B cell (primary cell): Measurements from ENCODE around the gene HPS1. TPM values are rescaled to one million over a fixed set of nuclear protein-coding genes. Genes with fewer than 3 reads are reported as not detected.

Experiments used
- ATAC-seq: fragments of 200-7000 bp; cut with Tn5 transposase; one replicate; pipeline ENCODE4 v1.10.0; 2021; ENCODE audit warnings: low read depth, mild to moderate bottlenecking, moderate number of reproducible peaks, moderate library complexity
- CTCF ChIA-PET: fragments of 350-600 bp; sonication (Branson Sonifier 250); formaldehyde crosslinking; loops from one replicate; lab custom pipeline; 2021; ENCODE audit warnings: antibody characterized with exemption, inconsistent platforms; lab: Charles Lee
- POLR2A ChIA-PET: fragments of 350-600 bp; sonication (Branson Sonifier 250); formaldehyde crosslinking; loops from one replicate; lab custom pipeline; 2021; ENCODE audit warnings: antibody characterized with exemption; lab: Charles Lee
- DNase-seq: peaks from one replicate; pipeline ENCODE4 v3.0.0; 2013
- H2AFZ ChIP-seq: 2 replicates; pipeline ENCODE4 v1.6.1; 2012; ENCODE audit warnings: mild to moderate bottlenecking, low read depth, low read length; ENCODE audit not compliant: insufficient read depth, poor library complexity, severe bottlenecking
- H3K27ac ChIP-seq, 2 donors: 1 replicate in 1 of 2; 2 replicates in 1 of 2; pipeline ENCODE4 v1.5.1; 2012 to 2013; ENCODE audit warnings: low read length in 2 of 2, mild to moderate bottlenecking in 2 of 2, moderate library complexity in 1 of 2
- H3K27me3 ChIP-seq, 4 experiments: fragments of 200-600 bp in 1 of 4; sonication (generic) in 1 of 4; replicated peaks in 1 of 4; 1 replicate in 2 of 4; 2 replicates in 2 of 4; pipeline versions ENCODE4 v1.6.1 to v1.7.0; 2013 to 2016; ENCODE audit warnings: low read length in 3 of 4, mild to moderate bottlenecking in 2 of 4, mixed read lengths in 1 of 4, moderate library complexity in 1 of 4; ENCODE audit not compliant: insufficient read depth in 4 of 4, control insufficient read depth in 3 of 4; ENCODE audit errors: control extremely low read depth in 1 of 4
- H3K36me3 ChIP-seq, 2 experiments: replicated peaks in 1 of 2; 1 replicate in 1 of 2; 2 replicates in 1 of 2; pipeline versions ENCODE4 v1.6.1 to v1.7.1; 2013; ENCODE audit warnings: low read length in 1 of 2; ENCODE audit not compliant: insufficient read depth in 2 of 2, control insufficient read depth in 1 of 2; ENCODE audit errors: control extremely low read depth in 1 of 2, extremely low read depth in 1 of 2
- H3K4me1 ChIP-seq, 2 donors: fragments of 200-600 bp in 1 of 2; sonication (generic) in 1 of 2; 1 replicate in 1 of 2; 2 replicates in 1 of 2; pipeline versions ENCODE4 v1.5.1 to v1.6.1; 2013 to 2017; ENCODE audit warnings: low read length in 2 of 2; ENCODE audit not compliant: control insufficient read depth in 2 of 2, insufficient read depth in 2 of 2
- H3K4me2 ChIP-seq: replicated peaks from 2 replicates; pipeline ENCODE3; 2012; ENCODE audit warnings: mild to moderate bottlenecking, low read depth, low read length; ENCODE audit not compliant: poor library complexity, severe bottlenecking
- H3K4me3 ChIP-seq, 5 experiments: fragments of 200-600 bp in 1 of 5; sonication (generic) in 1 of 5; 1 replicate in 3 of 5; 2 replicates in 2 of 5; pipeline versions ENCODE4 v1.5.1 to v1.7.0; 2011 to 2016; ENCODE audit warnings: low read length in 4 of 5, mild to moderate bottlenecking in 4 of 5, low read depth in 2 of 5, control low read depth in 1 of 5, moderate library complexity in 1 of 5; ENCODE audit not compliant: insufficient read depth in 1 of 5; ENCODE audit errors: control extremely low read depth in 1 of 5, extremely low read depth in 1 of 5
- H3K79me2 ChIP-seq: fragments of 200-600 bp; sonication (generic); one replicate; pipeline ENCODE4 v1.6.0; 2016; ENCODE audit warnings: low read length; ENCODE audit not compliant: control insufficient read depth, insufficient read depth
- H3K9ac ChIP-seq: fragments of 200-600 bp; sonication (generic); 2 replicates; pipeline ENCODE4 v1.6.1; 2017; ENCODE audit warnings: mild to moderate bottlenecking, low read length, moderate library complexity
- H3K9me3 ChIP-seq, 3 donors: one replicate each; pipeline versions ENCODE4 v1.6.1 to v1.7.1; 2013; ENCODE audit warnings: low read length in 2 of 3; ENCODE audit not compliant: control insufficient read depth in 2 of 3, insufficient read depth in 1 of 3; ENCODE audit errors: control extremely low read depth in 1 of 3
- H4K20me1 ChIP-seq: 2 replicates; pipeline ENCODE4 v1.6.0; 2012; ENCODE audit warnings: mild to moderate bottlenecking, low read length; ENCODE audit not compliant: insufficient read depth, control insufficient read depth, poor library complexity, severe bottlenecking
- H3K27ac Mint-ChIP-seq: one replicate; pipeline ENCODE4 v1.8.0; 2021; ENCODE audit warnings: mixed read lengths
- H3K27me3 Mint-ChIP-seq: one replicate; pipeline ENCODE4 v1.8.0; 2021; ENCODE audit warnings: mixed read lengths
- H3K4me1 Mint-ChIP-seq: one replicate; pipeline ENCODE4 v1.8.0; 2021; ENCODE audit warnings: mixed read lengths
- H3K4me3 Mint-ChIP-seq: one replicate; pipeline ENCODE4 v1.8.0; 2021; ENCODE audit warnings: mixed read lengths
- H3K9me3 Mint-ChIP-seq: one replicate; pipeline ENCODE4 v1.8.0; 2022; ENCODE audit warnings: mixed read lengths; ENCODE audit not compliant: insufficient read depth
- CTCF ChIP-seq: fragments of 200-600 bp; IDR thresholded peaks from one replicate; pipeline ENCODE4 v1.8.0; 2022; ENCODE audit warnings: antibody characterized with exemption, mild to moderate bottlenecking
- EZH2 ChIP-seq: IDR thresholded peaks from 2 replicates; pipeline ENCODE4 v1.6.1; 2012; ENCODE audit warnings: borderline replicate concordance, low read depth, mild to moderate bottlenecking, moderate library complexity, low read length; ENCODE audit not compliant: insufficient read depth, poor library complexity, severe bottlenecking
- WGBS: methylation state at CpG from one replicate; pipeline ENCODE4 v1.1.5; 2013; ENCODE audit warnings: missing lambda C conversion rate; ENCODE audit not compliant: insufficient coverage; 5-methylcytosine and 5-hydroxymethylcytosine counted together
- intact Hi-C: fragments of 100-400 bp; cut with micrococcal nuclease; formaldehyde crosslinking; loops from one replicate; pipeline ENCODE4 v1.10.0; 2022
- polyA plus RNA-seq: library from polyadenylated mRNA; depleted of rRNA; stranded (reverse); fragments of >200 nt; gene quantifications from 2 replicates; pipeline ENCODE4 v1.2.3, GENCODE V29; 2012
- total RNA-seq, 2 donors: library from RNA; stranded (reverse); fragments of 120-200 nt in 1 of 2; gene quantifications; 1 replicate in 1 of 2; 2 replicates in 1 of 2; pipeline versions ENCODE4 v1.2.3 to v1.2.4, GENCODE V29; 2013 to 2022

Gene HPS1
- total and polyA plus RNA-seq, 2 donors (not counting 1 experiment from before 2014, with no cell fraction given): 125 to 196 TPM

- Mint-ChIP-seq H3K27me3 (peaks cover 11% of the 10 kb centered on the region), H3K27ac (no peak overlapping the region), H3K9me3 (peaks cover 4% of the 10 kb centered on the region), H3K4me3 (no peak overlapping the region), H3K4me1 (no peaks in the 10 kb centered on the region)
- intact Hi-C loops: no loop called here
- peaks cover 0 to 8% (median 2%) of the 10 kb centered on the region in 3 donors for H3K9me3 ChIP-seq
- DNase-seq (no peak), ATAC-seq (no peak)
- H3K36me3 ChIP-seq: no peaks in the 10 kb centered on the region
- no peaks in the 10 kb centered on the region for H3K27me3 ChIP-seq
- H4K20me1 ChIP-seq: no peaks in the 10 kb centered on the region
- H3K9ac ChIP-seq: no peak overlapping the region
- TF ChIP-seq EZH2 (no peak), CTCF (no peak)
- H3K27ac ChIP-seq: no peak overlapping the region
- no peak overlapping the region for H3K4me3 ChIP-seq
- WGBS: 100% methylated on average over 3 of the region's 4 CpGs
- no peaks in the 10 kb centered on the region for H3K4me1 ChIP-seq
- POLR2A ChIA-PET: no interaction called here
- CTCF ChIA-PET: interaction anchor here (0.9 kb wide), 1 partner anchor 14 kb away, joined by 4 read pairs; no protein-coding TSS in a partner anchor
- no peak overlapping the region for H2AFZ ChIP-seq
- H3K4me2 ChIP-seq: no peak overlapping the region
- H3K79me2 ChIP-seq: no peaks in the 10 kb centered on the region
Observed at GRCh38 chr10:98378722-98379121, 68.0 kb downstream of the HPS1 start.

DNA sequence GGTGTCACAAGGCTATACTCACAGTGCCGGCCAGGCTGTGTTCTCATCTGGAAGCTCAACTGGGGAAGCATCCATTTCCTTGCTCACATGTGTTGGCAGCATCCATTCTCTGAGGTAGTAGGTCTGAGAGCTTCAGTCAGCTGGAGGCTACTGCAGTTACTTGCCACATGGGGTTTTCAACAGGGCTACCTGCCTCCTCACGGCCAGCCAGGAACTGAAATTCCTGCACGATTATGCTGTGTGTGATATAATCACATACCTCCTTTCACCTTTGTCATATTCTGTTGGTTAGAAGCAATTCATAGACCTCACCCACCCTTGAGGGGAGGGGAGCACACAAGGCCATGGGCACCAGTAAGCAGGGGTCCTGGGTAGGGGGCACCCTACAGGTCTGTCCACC, 69.2 kb downstream of the HPS1 start:
- H3K36me3 ChIP-seq: no peaks in the 10 kb centered on the region
- no peak overlapping the region for H3K27ac ChIP-seq
- H4K20me1 ChIP-seq: no peaks in the 10 kb centered on the region
- ChIA-PET POLR2A (no interaction called here), CTCF (no interaction called here)
- Mint-ChIP-seq H3K9me3 (peaks cover 4% of the 10 kb centered on the region), H3K27ac (no peak overlapping the region), H3K27me3 (peaks cover 18% of the 10 kb centered on the region), H3K4me1 (no peaks in the 10 kb centered on the region), H3K4me3 (no peak overlapping the region)
- H3K4me1 ChIP-seq: no peaks in the 10 kb centered on the region
- 100% methylated on average over 1 of the region's 3 CpGs for WGBS
- ATAC-seq (no peak), DNase-seq (no peak)
- no peak overlapping the region for H3K4me3 ChIP-seq
- H3K27me3 ChIP-seq: no peaks in the 10 kb centered on the region
- no peak overlapping the region for H3K9ac ChIP-seq
- peaks cover 0 to 8% (median 2%) of the 10 kb centered on the region in 3 donors for H3K9me3 ChIP-seq
- no peak overlapping the region for H3K4me2 ChIP-seq
- TF ChIP-seq CTCF (no peak), EZH2 (no peak)
- H3K79me2 ChIP-seq: no peaks in the 10 kb centered on the region
- no peak overlapping the region for H2AFZ ChIP-seq
- intact Hi-C loops: no loop called here
